Endothelial cell (in vitro differentiated cells): Measurements from ENCODE around the gene TRANK1. TPM values are rescaled to one million over a fixed set of nuclear protein-coding genes. Genes with fewer than 3 reads are reported as not detected.

ENCODE experiments used
- DNase-seq: peaks from one replicate; pipeline ENCODE4 v3.0.0; 2021; ENCODE audit warnings: low spot score
- H3K27ac Mint-ChIP-seq: one replicate; pipeline ENCODE4 v1.8.0; 2021; ENCODE audit warnings: mixed read lengths, inconsistent platforms; ENCODE audit not compliant: unreplicated experiment
- H3K27me3 Mint-ChIP-seq: one replicate; pipeline ENCODE4 v1.8.0; 2021; ENCODE audit warnings: mild to moderate bottlenecking, moderate library complexity, mixed read lengths, inconsistent platforms; ENCODE audit not compliant: unreplicated experiment
- H3K36me3 Mint-ChIP-seq: one replicate; pipeline ENCODE4 v1.8.0; 2021; ENCODE audit warnings: mild to moderate bottlenecking, low read depth, mixed read lengths, inconsistent platforms; ENCODE audit not compliant: unreplicated experiment
- H3K4me1 Mint-ChIP-seq: one replicate; pipeline ENCODE4 v1.8.0; 2021; ENCODE audit warnings: mild to moderate bottlenecking, mixed read lengths, inconsistent platforms; ENCODE audit not compliant: unreplicated experiment
- H3K4me3 Mint-ChIP-seq: one replicate; pipeline ENCODE4 v1.8.0; 2021; ENCODE audit warnings: mild to moderate bottlenecking, mixed read lengths, inconsistent platforms; ENCODE audit not compliant: unreplicated experiment
- H3K9me3 Mint-ChIP-seq: one replicate; pipeline ENCODE4 v1.8.0; 2021; ENCODE audit warnings: mixed read lengths, inconsistent platforms; ENCODE audit not compliant: unreplicated experiment
- long read RNA-seq: library from polyadenylated mRNA; unstranded; transcript quantifications from one replicate; pipeline ENCODE4 v2.0.0, GENCODE V29; 2020; ENCODE audit not compliant: unreplicated experiment
- total RNA-seq: library from RNA; stranded (reverse); fragmentation: NEBNext Ultra II Directional; extraction: Animal tissue kit (Norgen Biotek cat#: 25700); gene quantifications from one replicate; pipeline ENCODE4 v1.2.1, GENCODE V29; 2021; ENCODE audit not compliant: unreplicated experiment
- TF ChIP-seq, protein P1 (sequence below): fragments of 200-600 bp; sonication (generic); IDR thresholded peaks from one replicate; pipeline ENCODE4 v1.5.0; 2021; ENCODE audit warnings: antibody characterized with exemption; ENCODE audit not compliant: unreplicated experiment

TRANK1 gene
- total RNA-seq, result 2.8 TPM
- long read RNA-seq, result 0 reads

DNA sequence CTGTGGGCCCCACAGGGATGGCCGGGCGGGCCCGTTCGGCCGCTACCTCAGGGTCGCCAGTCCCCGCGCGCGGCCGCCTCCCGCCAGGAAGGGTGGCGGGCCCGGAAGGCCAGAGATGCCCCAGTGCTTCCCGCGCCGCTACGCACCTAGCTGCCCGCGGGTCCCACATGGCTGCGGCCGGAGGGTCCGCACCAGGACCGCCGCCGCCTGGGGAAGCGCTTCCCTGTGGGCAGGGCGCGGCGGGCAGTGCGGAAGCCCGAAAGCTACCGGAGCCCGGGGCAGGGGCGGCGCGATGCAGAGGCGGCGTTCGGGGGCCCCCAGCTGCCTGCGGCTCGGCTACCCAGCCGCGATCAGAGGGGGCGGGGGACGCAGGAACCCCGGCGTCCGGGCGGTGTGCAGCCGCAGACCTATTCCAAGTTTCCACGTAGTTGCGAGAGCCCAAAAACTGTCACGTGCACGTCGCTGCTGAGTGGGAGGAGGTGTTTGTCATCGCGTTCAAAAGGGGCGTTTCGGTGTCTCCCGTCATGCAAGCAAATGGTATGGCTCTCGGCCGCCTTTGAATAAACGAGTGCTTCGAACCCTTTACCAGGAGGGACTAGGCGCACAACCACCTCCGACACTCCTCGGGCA lies at the start of gene TRANK1:
Gene TRANK1, minus strand, starts transcription at position 414 of the 630 bp plus-strand sequence. Its CDS starts 245 bp downstream, at position 169.
- no peak within 1 kb of the TSS for H3K27ac Mint-ChIP-seq
- peak; percentile 11 for DNase-seq

DNA sequence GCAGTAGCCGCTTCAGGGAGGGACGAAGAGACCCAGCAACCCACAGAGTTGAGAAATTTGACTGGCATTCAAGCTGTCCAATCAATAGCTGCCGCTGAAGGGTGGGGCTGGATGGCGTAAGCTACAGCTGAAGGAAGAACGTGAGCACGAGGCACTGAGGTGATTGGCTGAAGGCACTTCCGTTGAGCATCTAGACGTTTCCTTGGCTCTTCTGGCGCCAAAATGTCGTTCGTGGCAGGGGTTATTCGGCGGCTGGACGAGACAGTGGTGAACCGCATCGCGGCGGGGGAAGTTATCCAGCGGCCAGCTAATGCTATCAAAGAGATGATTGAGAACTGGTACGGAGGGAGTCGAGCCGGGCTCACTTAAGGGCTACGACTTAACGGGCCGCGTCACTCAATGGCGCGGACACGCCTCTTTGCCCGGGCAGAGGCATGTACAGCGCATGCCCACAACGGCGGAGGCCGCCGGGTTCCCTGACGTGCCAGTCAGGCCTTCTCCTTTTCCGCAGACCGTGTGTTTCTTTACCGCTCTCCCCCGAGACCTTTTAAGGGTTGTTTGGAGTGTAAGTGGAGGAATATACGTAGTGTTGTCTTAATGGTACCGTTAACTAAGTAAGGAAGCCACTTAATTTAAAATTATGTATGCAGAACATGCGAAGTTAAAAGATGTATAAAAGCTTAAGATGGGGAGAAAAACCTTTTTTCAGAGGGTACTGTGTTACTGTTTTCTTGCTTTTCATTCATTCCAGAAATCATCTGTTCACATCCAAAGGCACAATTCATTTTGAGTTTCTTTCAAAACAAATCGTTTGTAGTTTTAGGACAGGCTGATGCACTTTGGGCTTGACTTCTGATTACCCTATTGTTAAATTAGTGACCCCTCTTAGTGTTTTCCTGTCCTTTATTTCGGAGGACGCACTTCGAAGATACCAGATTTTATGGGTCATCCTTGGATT lies 48.8 kb upstream of the TRANK1 start, which contains the start of gene MLH1:
Gene MLH1, plus strand, starts transcription at position 193 of the 958 bp plus-strand sequence. Its CDS starts 30 bp downstream, at position 223.
- TF ChIP-seq, protein P1, sequence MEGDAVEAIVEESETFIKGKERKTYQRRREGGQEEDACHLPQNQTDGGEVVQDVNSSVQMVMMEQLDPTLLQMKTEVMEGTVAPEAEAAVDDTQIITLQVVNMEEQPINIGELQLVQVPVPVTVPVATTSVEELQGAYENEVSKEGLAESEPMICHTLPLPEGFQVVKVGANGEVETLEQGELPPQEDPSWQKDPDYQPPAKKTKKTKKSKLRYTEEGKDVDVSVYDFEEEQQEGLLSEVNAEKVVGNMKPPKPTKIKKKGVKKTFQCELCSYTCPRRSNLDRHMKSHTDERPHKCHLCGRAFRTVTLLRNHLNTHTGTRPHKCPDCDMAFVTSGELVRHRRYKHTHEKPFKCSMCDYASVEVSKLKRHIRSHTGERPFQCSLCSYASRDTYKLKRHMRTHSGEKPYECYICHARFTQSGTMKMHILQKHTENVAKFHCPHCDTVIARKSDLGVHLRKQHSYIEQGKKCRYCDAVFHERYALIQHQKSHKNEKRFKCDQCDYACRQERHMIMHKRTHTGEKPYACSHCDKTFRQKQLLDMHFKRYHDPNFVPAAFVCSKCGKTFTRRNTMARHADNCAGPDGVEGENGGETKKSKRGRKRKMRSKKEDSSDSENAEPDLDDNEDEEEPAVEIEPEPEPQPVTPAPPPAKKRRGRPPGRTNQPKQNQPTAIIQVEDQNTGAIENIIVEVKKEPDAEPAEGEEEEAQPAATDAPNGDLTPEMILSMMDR, result no peak
- H3K4me3 Mint-ChIP-seq, result no peak within 1 kb of the TSS
- H3K9me3 Mint-ChIP-seq, result no peaks in the 10 kb centered on the region
- H3K27ac Mint-ChIP-seq, result no peak within 1 kb of the TSS
- peaks cover 11% of the 10 kb centered on the region for H3K36me3 Mint-ChIP-seq
- peaks cover 27% of the 10 kb centered on the region for H3K4me1 Mint-ChIP-seq
- DNase-seq, result peak; percentile 98
- H3K27me3 Mint-ChIP-seq, result peaks cover 1% of the 10 kb centered on the region

More for the DNA sequence above, at the start of gene TRANK1:
- peak within 1 kb of the TSS; percentile 81 for H3K4me3 Mint-ChIP-seq
- H3K36me3 Mint-ChIP-seq, result peaks cover 14% of the 10 kb centered on the region
- H3K4me1 Mint-ChIP-seq, result peaks cover 2% of the 10 kb centered on the region
- TF ChIP-seq, protein P1, result no peak
- H3K9me3 Mint-ChIP-seq, result no peaks in the 10 kb centered on the region
- peaks cover 17% of the 10 kb centered on the region for H3K27me3 Mint-ChIP-seq

DNA sequence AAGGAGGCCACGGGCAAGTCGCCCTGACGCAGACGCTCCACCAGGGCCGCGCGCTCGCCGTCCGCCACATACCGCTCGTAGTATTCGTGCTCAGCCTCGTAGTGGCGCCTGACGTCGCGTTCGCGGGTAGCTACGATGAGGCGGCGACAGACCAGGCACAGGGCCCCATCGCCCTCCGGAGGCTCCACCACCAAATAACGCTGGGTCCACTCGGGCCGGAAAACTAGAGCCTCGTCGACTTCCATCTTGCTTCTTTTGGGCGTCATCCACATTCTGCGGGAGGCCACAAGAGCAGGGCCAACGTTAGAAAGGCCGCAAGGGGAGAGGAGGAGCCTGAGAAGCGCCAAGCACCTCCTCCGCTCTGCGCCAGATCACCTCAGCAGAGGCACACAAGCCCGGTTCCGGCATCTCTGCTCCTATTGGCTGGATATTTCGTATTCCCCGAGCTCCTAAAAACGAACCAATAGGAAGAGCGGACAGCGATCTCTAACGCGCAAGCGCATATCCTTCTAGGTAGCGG lies 48.0 kb upstream of the TRANK1 start, which contains the start of gene EPM2AIP1:
Gene EPM2AIP1, minus strand, starts transcription at position 326 of the 520 bp plus-strand sequence. Its CDS starts 54 bp downstream, at position 272.
- TF ChIP-seq, protein P1, result peak; percentile 12
- Mint-ChIP-seq H3K4me1 (peaks cover 34% of the 10 kb centered on the region), H3K9me3 (no peaks in the 10 kb centered on the region), H3K4me3 (no peak within 1 kb of the TSS), H3K27ac (no peak within 1 kb of the TSS), H3K27me3 (peaks cover 1% of the 10 kb centered on the region), H3K36me3 (peaks cover 12% of the 10 kb centered on the region)
- DNase-seq, result peak; percentile 76

DNA sequence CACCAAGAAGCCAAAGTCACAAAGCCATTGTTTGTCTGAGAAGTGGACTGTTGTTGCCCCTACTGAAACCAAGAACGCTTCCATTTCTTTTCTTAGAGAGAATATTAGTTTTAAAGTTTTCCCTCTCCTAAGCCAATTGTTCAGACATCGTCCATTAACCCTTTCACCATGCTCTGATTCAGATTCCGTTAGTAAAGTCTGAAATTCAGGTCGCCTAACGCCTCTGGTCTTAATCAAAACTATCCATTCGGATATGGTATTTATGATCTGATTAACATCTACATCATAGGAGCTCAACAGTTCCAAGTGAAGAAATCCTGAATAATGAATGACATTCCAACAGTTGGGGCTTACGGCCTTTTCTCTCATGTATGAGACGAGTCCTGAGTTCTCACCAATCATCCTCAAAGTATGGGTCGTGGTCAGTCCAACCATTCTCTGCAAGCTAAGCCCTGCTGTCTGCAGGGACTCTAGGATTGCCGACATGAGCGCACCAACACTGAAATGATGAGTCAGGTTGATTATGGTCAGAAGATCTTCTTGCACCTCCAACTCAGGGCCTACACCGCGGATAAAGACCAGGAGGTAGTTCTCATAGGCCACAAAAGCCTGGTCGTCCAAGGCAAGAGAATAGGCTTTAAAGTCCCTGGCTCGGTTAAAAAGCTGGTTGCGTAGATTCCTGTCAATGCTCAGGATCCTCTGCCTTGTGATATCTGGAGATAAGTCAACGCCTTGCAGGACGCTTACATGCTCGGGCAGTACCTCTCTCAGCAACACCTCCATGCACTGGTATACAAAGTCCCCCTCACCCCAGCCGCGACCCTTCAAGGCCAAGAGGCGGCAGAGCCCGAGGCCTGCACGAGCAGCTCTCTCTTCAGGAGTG lies 47.3 kb upstream of the TRANK1 start:
- TF ChIP-seq, protein P1, result no peak
- Mint-ChIP-seq H3K4me3 (no peak overlapping the region), H3K27ac (no peak overlapping the region), H3K36me3 (peaks cover 12% of the 10 kb centered on the region), H3K9me3 (no peaks in the 10 kb centered on the region), H3K4me1 (peaks cover 35% of the 10 kb centered on the region), H3K27me3 (peaks cover 1% of the 10 kb centered on the region)
- peak; percentile 3 for DNase-seq
